A549 (cell line): ENCODE results near the gene FBLL1. TPM values are rescaled to one million over a fixed set of nuclear protein-coding genes. Genes with fewer than 3 reads are reported as not detected.

Experiments
- ATAC-seq, 2 experiments: fragments of 200-7000 bp in 1 of 2; fragments of >200 bp in 1 of 2; cut with Nextera tagmentation in 1 of 2; cut with Tn5 transposase in 1 of 2; 3 replicates each; pipeline versions ENCODE4 v1.8.0 to v1.9.1; 2018 to 2020; ENCODE audit warnings: mild to moderate bottlenecking in 1 of 2, moderate library complexity in 1 of 2
- CTCF ChIA-PET: fragments of 300-600 bp; sonication (Branson Sonifier 250); formaldehyde crosslinking; extraction: SDS; loops from one replicate; lab custom pipeline; 2021; ENCODE audit warnings: antibody characterized with exemption, inconsistent platforms; lab: Yijun Ruan, JAX
- POLR2A ChIA-PET: fragments of 350-600 bp; formaldehyde crosslinking; extraction: SDS; loops from one replicate; lab custom pipeline; 2021; ENCODE audit warnings: antibody characterized with exemption, inconsistent platforms; lab: Yijun Ruan, JAX
- DNase-seq, 2 experiments: peaks; one replicate each; pipeline versions ENCODE4 v3.0.0 to v3.0.0-alpha.2; 2011 to 2016; ENCODE audit warnings: low read depth in 1 of 2, low spot score in 1 of 2
- FAIRE-seq: peaks from 2 replicates; lab custom pipeline; 2011; peaks lifted over from hg19 to GRCh38; lab: Jason Lieb, UNC
- H3K27ac ChIP-seq, 2 experiments: fragments of >200 bp; sonication (Bioruptor Twin); formaldehyde crosslinking; 3 replicates each; pipeline ENCODE4 v1.5.1; 2016 to 2017
- H3K4me1 ChIP-seq: fragments of >200 bp; sonication (Bioruptor Twin); formaldehyde crosslinking; 3 replicates; pipeline ENCODE4 v1.6.1; 2016
- H3K4me2 ChIP-seq: fragments of >200 bp; sonication (Bioruptor Twin); formaldehyde crosslinking; 3 replicates; pipeline ENCODE4 v1.6.1; 2016
- H3K4me3 ChIP-seq: fragments of >200 bp; sonication (Bioruptor Twin); formaldehyde crosslinking; 3 replicates; pipeline ENCODE4 v1.5.1; 2016
- H3K9me3 ChIP-seq: fragments of >200 bp; sonication (Bioruptor Twin); formaldehyde crosslinking; 3 replicates; pipeline ENCODE4 v1.6.1; 2016
- CBX2 ChIP-seq: fragments of 200-600 bp; sonication (generic); IDR thresholded peaks from 2 replicates; pipeline ENCODE4 v1.6.1; 2016; ENCODE audit warnings: low read depth, mild to moderate bottlenecking, borderline replicate concordance
- CBX8 ChIP-seq: fragments of 200-600 bp; sonication (generic); IDR thresholded peaks from 2 replicates; pipeline ENCODE4 v1.6.1; 2016
- EHF ChIP-seq: fragments of 250-450 bp; sonication (Bioruptor Pico); IDR thresholded peaks from 2 replicates; pipeline ENCODE4 v1.5.0; 2020; ENCODE audit warnings: mild to moderate bottlenecking
- GATA3 ChIP-seq: IDR thresholded peaks from 2 replicates; pipeline ENCODE4 v1.6.1; 2012; ENCODE audit warnings: borderline replicate concordance
- HES2 ChIP-seq: fragments of >200 bp; sonication (Bioruptor Twin); formaldehyde crosslinking; IDR thresholded peaks from 2 replicates; pipeline ENCODE4 v1.6.1; 2016
- HEYL ChIP-seq: fragments of 250-450 bp; sonication (Bioruptor Pico); IDR thresholded peaks from 2 replicates; pipeline ENCODE4 v1.8.0; 2021; ENCODE audit warnings: mild to moderate bottlenecking, moderate library complexity
- JUN ChIP-seq, 2 experiments: fragments of >200 bp; sonication (Bioruptor Twin); formaldehyde crosslinking; IDR thresholded peaks; 2 replicates in 1 of 2; 3 replicates in 1 of 2; pipeline ENCODE4 v1.6.1; 2016 to 2017
- MYC ChIP-seq: IDR thresholded peaks from 2 replicates; pipeline ENCODE4 v1.6.1; 2012; ENCODE audit warnings: mild to moderate bottlenecking, inconsistent platforms, low read length, improper control_type of control experiment, borderline replicate concordance
- NFE2L2 ChIP-seq: fragments of 150-350 bp; conservative IDR thresholded peaks from 2 replicates; pipeline ENCODE4 v1.6.1; 2014; ENCODE audit warnings: low read length
- PHF8 ChIP-seq: fragments of 200-600 bp; sonication (generic); IDR thresholded peaks from 2 replicates; pipeline ENCODE4 v1.6.1; 2016; ENCODE audit warnings: low read depth, mild to moderate bottlenecking, antibody characterized with exemption, moderate library complexity, borderline replicate concordance
- POLR2AphosphoS2 ChIP-seq: conservative IDR thresholded peaks from 2 replicates; pipeline ENCODE4 v1.6.1; 2012; ENCODE audit warnings: low read length, improper control_type of control experiment, inconsistent platforms
- SMC3 ChIP-seq: fragments of >200 bp; sonication (Bioruptor Twin); formaldehyde crosslinking; IDR thresholded peaks from 3 replicates; pipeline ENCODE4 v1.6.1; 2018; ENCODE audit warnings: inconsistent platforms
- TP53 ChIP-seq: fragments of 250-450 bp; sonication (Bioruptor Pico); IDR thresholded peaks from 2 replicates; pipeline ENCODE4 v1.5.0; 2021; ENCODE audit warnings: mild to moderate bottlenecking, moderate library complexity
- ZC3H11A ChIP-seq: fragments of 450-650 bp; IDR thresholded peaks from 2 replicates; pipeline ENCODE4 v1.6.1; 2014; ENCODE audit warnings: antibody characterized with exemption, mild to moderate bottlenecking
- ZFP36 ChIP-seq: fragments of 450-650 bp; IDR thresholded peaks from 2 replicates; pipeline ENCODE4 v1.6.1; 2014; ENCODE audit warnings: borderline replicate concordance; ENCODE audit not compliant: partially characterized antibody
- ZNF302 ChIP-seq: fragments of 250-450 bp; sonication (Bioruptor Pico); IDR thresholded peaks from 2 replicates; pipeline ENCODE4 v1.9.0; 2021; ENCODE audit warnings: inconsistent platforms, mild to moderate bottlenecking, moderate library complexity
- WGBS: methylation state at CpG from one replicate; pipeline ENCODE4 v1.1.6; 2017; ENCODE audit errors: missing lambda C conversion rate; 5-methylcytosine and 5-hydroxymethylcytosine counted together
- polyA plus RNA-seq, 4 experiments: library from polyadenylated mRNA; depleted of rRNA in 3 of 4; stranded (reverse); fragments of >200 nt; fragmentation: RNase III in 1 of 4; extraction: RNeasy Plus Mini Kit Qiagen cat#74134 plus additional on column Dnase treatment in 1 of 4; gene quantifications; 2 replicates in 3 of 4; 3 replicates in 1 of 4; pipeline ENCODE4 v1.2.3, GENCODE V29; 2011 to 2017
- TF ChIP-seq, protein P1 (sequence below): fragments of 250-450 bp; sonication (Bioruptor Pico); IDR thresholded peaks from 2 replicates; pipeline ENCODE4 v1.5.0; 2021; ENCODE audit warnings: mild to moderate bottlenecking, moderate library complexity, borderline replicate concordance
- TF ChIP-seq, protein P2 (sequence below): IDR thresholded peaks from 2 replicates; pipeline ENCODE4 v1.6.1; 2012
- TF ChIP-seq, protein P3 (sequence below): IDR thresholded peaks from 2 replicates; pipeline ENCODE4 v1.6.1; 2012
- TF ChIP-seq, protein P4 (sequence below): fragments of 150-350 bp; IDR thresholded peaks from 2 replicates; pipeline ENCODE4 v1.6.1; 2014; ENCODE audit warnings: low read depth, mild to moderate bottlenecking, low read length

Gene FBLL1
- polyA plus RNA-seq, 2 of the 4 experiments (the other 2 are of a cell fraction): 0.06 to 0.09 TPM

DNA sequence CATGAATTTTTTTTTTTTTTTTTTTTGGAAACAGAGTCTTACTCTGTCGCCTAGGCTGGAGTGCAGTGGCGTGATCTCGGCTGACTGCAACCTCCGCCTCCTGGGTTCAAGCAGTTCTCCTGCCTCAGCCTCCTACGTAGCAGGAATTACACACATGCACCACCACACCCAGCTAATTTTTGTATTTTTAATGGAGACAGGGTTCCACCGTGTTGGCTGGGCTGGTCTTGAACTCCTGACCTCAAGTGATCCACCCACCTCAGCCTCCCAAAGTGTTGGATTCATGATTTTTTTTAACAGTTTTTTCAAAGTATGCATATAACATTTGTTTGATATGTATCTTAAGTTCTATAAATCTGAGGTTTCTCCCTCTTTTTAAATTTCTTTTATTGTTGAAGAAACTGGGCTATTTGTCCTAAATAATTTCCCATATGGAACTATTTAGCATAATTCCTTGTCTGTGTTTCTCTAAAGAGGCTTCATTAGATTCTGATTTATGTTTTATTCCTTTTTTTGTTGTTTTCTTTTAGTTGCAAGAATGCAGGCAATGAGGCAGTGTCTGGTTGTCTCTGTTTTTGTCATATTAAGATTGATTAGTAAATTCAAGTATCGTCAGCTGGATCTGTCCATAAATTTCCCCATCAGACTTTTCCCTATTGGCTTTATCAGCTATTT is 26.4 kb upstream of the FBLL1 start:
- no peaks in the 10 kb centered on the region for H3K4me1 ChIP-seq
- CTCF ChIA-PET: interaction anchor here (1.6 kb wide), 1 partner anchor 15 kb away, joined by 5 read pairs; no protein-coding TSS in a partner anchor
- no peak overlapping the region for H3K4me3 ChIP-seq
- TF ChIP-seq HES2 (no peak), GATA3 (no peak), TP53 (no peak)
- POLR2A ChIA-PET: no interaction called here
- ATAC-seq: no peak
- FAIRE-seq: no peak
- 90% methylated on average over 7 of the region's 7 CpGs for WGBS
- DNase-seq: no peak
- no peak overlapping the region for H3K4me2 ChIP-seq
- H3K9me3 ChIP-seq: no peaks in the 10 kb centered on the region
- H3K27ac ChIP-seq: no peak overlapping the region

- CTCF ChIA-PET: no interaction called here
- H3K4me2 ChIP-seq: no peak overlapping the region
- TF ChIP-seq, protein P1, sequence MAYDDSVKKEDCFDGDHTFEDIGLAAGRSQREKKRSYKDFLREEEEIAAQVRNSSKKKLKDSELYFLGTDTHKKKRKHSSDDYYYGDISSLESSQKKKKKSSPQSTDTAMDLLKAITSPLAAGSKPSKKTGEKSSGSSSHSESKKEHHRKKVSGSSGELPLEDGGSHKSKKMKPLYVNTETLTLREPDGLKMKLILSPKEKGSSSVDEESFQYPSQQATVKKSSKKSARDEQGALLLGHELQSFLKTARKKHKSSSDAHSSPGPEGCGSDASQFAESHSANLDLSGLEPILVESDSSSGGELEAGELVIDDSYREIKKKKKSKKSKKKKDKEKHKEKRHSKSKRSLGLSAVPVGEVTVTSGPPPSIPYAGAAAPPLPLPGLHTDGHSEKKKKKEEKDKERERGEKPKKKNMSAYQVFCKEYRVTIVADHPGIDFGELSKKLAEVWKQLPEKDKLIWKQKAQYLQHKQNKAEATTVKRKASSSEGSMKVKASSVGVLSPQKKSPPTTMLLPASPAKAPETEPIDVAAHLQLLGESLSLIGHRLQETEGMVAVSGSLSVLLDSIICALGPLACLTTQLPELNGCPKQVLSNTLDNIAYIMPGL (CRISPR knock-in tag): no peak
- no peak for TF ChIP-seq MYC
- TF ChIP-seq GATA3: no peak
- no peak for TF ChIP-seq CBX8
- TF ChIP-seq, protein P2, sequence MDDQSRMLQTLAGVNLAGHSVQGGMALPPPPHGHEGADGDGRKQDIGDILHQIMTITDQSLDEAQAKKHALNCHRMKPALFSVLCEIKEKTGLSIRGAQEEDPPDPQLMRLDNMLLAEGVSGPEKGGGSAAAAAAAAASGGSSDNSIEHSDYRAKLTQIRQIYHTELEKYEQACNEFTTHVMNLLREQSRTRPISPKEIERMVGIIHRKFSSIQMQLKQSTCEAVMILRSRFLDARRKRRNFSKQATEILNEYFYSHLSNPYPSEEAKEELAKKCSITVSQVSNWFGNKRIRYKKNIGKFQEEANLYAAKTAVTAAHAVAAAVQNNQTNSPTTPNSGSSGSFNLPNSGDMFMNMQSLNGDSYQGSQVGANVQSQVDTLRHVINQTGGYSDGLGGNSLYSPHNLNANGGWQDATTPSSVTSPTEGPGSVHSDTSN: no peak
- no peak for TF ChIP-seq EHF (CRISPR knock-in tag)
- no peak for TF ChIP-seq CBX2
- no peak for TF ChIP-seq ZFP36
- TF ChIP-seq JUN (IDR thresholded peaks at IDR 0.05): no peak
- TF ChIP-seq, protein P3, sequence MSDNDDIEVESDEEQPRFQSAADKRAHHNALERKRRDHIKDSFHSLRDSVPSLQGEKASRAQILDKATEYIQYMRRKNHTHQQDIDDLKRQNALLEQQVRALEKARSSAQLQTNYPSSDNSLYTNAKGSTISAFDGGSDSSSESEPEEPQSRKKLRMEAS: no peak
- TF ChIP-seq POLR2AphosphoS2: no peak
- TF ChIP-seq PHF8: no peak
- TF ChIP-seq HEYL (CRISPR knock-in tag): no peak
- TF ChIP-seq, protein P4, sequence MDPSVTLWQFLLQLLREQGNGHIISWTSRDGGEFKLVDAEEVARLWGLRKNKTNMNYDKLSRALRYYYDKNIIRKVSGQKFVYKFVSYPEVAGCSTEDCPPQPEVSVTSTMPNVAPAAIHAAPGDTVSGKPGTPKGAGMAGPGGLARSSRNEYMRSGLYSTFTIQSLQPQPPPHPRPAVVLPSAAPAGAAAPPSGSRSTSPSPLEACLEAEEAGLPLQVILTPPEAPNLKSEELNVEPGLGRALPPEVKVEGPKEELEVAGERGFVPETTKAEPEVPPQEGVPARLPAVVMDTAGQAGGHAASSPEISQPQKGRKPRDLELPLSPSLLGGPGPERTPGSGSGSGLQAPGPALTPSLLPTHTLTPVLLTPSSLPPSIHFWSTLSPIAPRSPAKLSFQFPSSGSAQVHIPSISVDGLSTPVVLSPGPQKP: no peak
- no peak for TF ChIP-seq SMC3
- TF ChIP-seq ZNF302: no peak
- TF ChIP-seq ZC3H11A: no peak
- no peak for TF ChIP-seq NFE2L2
- POLR2A ChIA-PET: no interaction called here
- DNase-seq: no peak
- no peak overlapping the region for H3K27ac ChIP-seq
- ATAC-seq: no peak
- whole genome bisulfite sequencing: 86% methylated on average over 2 of the region's 2 CpGs
- FAIRE-seq: no peak
- peaks cover 25% of the 10 kb centered on the region; the same call in 2 of the 3 replicates for H3K9me3 ChIP-seq
- H3K4me3 ChIP-seq: no peak overlapping the region
- no peaks in the 10 kb centered on the region for H3K4me1 ChIP-seq
These were observed 15.2 kb upstream of the FBLL1 start for GRCh38 chr5:168513861-168514428.
